IMR-90 (cell line): Measurements from ENCODE around the gene MTA3. TPM values are rescaled to one million over a fixed set of nuclear protein-coding genes. Genes with fewer than 3 reads are reported as not detected.

Source experiments
- ATAC-seq: fragments of 200-7000 bp; cut with Tn5 transposase; 2 replicates; pipeline ENCODE4 v1.9.1; 2020; ENCODE audit warnings: low read depth, mild to moderate bottlenecking, moderate library complexity
- BruUV-seq: library from RNA; stranded (reverse); fragments of 400-500 nt; replicated peaks from 2 replicates; lab custom pipeline; 2021; lab: Mats Ljungman, UMichigan
- CTCF ChIA-PET: fragments of 300-600 bp; formaldehyde crosslinking; extraction: SDS; loops from one replicate; lab custom pipeline; 2021; ENCODE audit warnings: antibody characterized with exemption; lab: Yijun Ruan, JAX
- POLR2A ChIA-PET: fragments of 300-600 bp; sonication (Branson Sonifier 250); formaldehyde crosslinking; loops from one replicate; lab custom pipeline; 2022; ENCODE audit warnings: antibody characterized with exemption; ENCODE audit not compliant: unreplicated experiment; lab: Charles Lee
- DNase-seq: peaks from one replicate; pipeline ENCODE4 v3.0.0; 2013
- H2AFZ ChIP-seq: replicated peaks from 2 replicates; pipeline ENCODE3; 2013; ENCODE audit warnings: low read length, mild to moderate bottlenecking; ENCODE audit not compliant: poor library complexity
- H2AK5ac ChIP-seq: 2 replicates; pipeline ENCODE4 v1.6.1; 2013; ENCODE audit warnings: low read depth, low read length, inconsistent platforms
- H2AK9ac ChIP-seq: replicated peaks from 2 replicates; pipeline ENCODE3; 2013; ENCODE audit warnings: mild to moderate bottlenecking, low read depth, low read length, moderate library complexity; ENCODE audit not compliant: poor library complexity
- H2BK120ac ChIP-seq: 2 replicates; pipeline ENCODE4 v1.6.1; 2013; ENCODE audit warnings: low read depth, low read length, inconsistent platforms
- H2BK15ac ChIP-seq: 3 replicates; pipeline ENCODE4 v1.6.1; 2013; ENCODE audit warnings: low read depth, low read length, inconsistent platforms
- H2BK20ac ChIP-seq: 2 replicates; pipeline ENCODE4 v1.6.1; 2013; ENCODE audit warnings: low read depth, mild to moderate bottlenecking, inconsistent platforms, low read length, moderate library complexity
- H2BK5ac ChIP-seq: 2 replicates; pipeline ENCODE4 v1.6.1; 2013; ENCODE audit warnings: mild to moderate bottlenecking, low read depth, low read length, inconsistent platforms; ENCODE audit not compliant: poor library complexity, severe bottlenecking
- H3K14ac ChIP-seq: replicated peaks from 2 replicates; pipeline ENCODE4 v1.6.1; 2013; ENCODE audit warnings: low read depth, low read length, inconsistent platforms
- H3K18ac ChIP-seq: 2 replicates; pipeline ENCODE4 v1.6.1; 2013; ENCODE audit warnings: low read depth, low read length, control low read depth
- H3K23ac ChIP-seq: 2 replicates; pipeline ENCODE4 v1.6.1; 2013; ENCODE audit warnings: low read depth, low read length, inconsistent platforms
- H3K27ac ChIP-seq: 2 replicates; pipeline ENCODE4 v1.5.1; 2013; ENCODE audit warnings: mild to moderate bottlenecking, control low read depth, low read length; ENCODE audit not compliant: insufficient read depth
- H3K27me3 ChIP-seq: 2 replicates; pipeline ENCODE4 v1.6.1; 2013; ENCODE audit warnings: low read length; ENCODE audit not compliant: control insufficient read depth, insufficient read depth
- H3K36me3 ChIP-seq: 2 replicates; pipeline ENCODE4 v1.6.1; 2013; ENCODE audit warnings: low read length, mixed read lengths; ENCODE audit not compliant: control insufficient read depth, insufficient read depth
- H3K4ac ChIP-seq: 2 replicates; pipeline ENCODE4 v1.6.1; 2013; ENCODE audit warnings: low read depth, low read length, inconsistent platforms
- H3K4me1 ChIP-seq: 2 replicates; pipeline ENCODE4 v1.6.1; 2013; ENCODE audit warnings: low read length, mixed read lengths; ENCODE audit not compliant: control insufficient read depth, insufficient read depth
- H3K4me2 ChIP-seq: 2 replicates; pipeline ENCODE4 v1.6.1; 2013; ENCODE audit warnings: low read depth, mild to moderate bottlenecking, control low read depth, low read length, moderate library complexity
- H3K4me3 ChIP-seq: 2 replicates; pipeline ENCODE4 v1.5.1; 2013; ENCODE audit warnings: low read depth, mild to moderate bottlenecking, control low read depth, low read length, moderate library complexity; ENCODE audit not compliant: insufficient read depth
- H3K56ac ChIP-seq: 2 replicates; pipeline ENCODE4 v1.6.1; 2013; ENCODE audit warnings: low read length, inconsistent platforms; ENCODE audit not compliant: insufficient read depth; ENCODE audit errors: extremely low read depth
- H3K79me1 ChIP-seq, 2 experiments: 2 replicates each; pipeline ENCODE4 v1.6.1; 2013; ENCODE audit warnings: low read length in 2 of 2, inconsistent platforms in 1 of 2, low read depth in 1 of 2
- H3K9ac ChIP-seq: 2 replicates; pipeline ENCODE4 v1.6.1; 2013; ENCODE audit warnings: low read depth, low read length, control low read depth
- H3K9me1 ChIP-seq: 2 replicates; pipeline ENCODE4 v1.6.1; 2013; ENCODE audit warnings: low read length, inconsistent platforms; ENCODE audit not compliant: insufficient read depth
- H3K9me3 ChIP-seq: 2 replicates; pipeline ENCODE4 v1.6.1; 2013; ENCODE audit warnings: low read length; ENCODE audit not compliant: control insufficient read depth, insufficient read depth
- H4K20me1 ChIP-seq: 2 replicates; pipeline ENCODE4 v1.6.1; 2013; ENCODE audit warnings: low read length, inconsistent platforms; ENCODE audit not compliant: insufficient read depth
- H4K5ac ChIP-seq: 2 replicates; pipeline ENCODE4 v1.6.1; 2013; ENCODE audit warnings: mild to moderate bottlenecking, low read depth, low read length, control low read depth
- H4K8ac ChIP-seq, 2 experiments: 2 replicates each; pipeline ENCODE4 v1.6.1; 2013; ENCODE audit warnings: low read depth in 2 of 2, low read length in 2 of 2, control low read depth in 1 of 2, inconsistent platforms in 1 of 2
- H4K91ac ChIP-seq: 2 replicates; pipeline ENCODE4 v1.6.1; 2013; ENCODE audit warnings: low read depth, low read length, inconsistent platforms; ENCODE audit not compliant: insufficient read depth
- BHLHE40 ChIP-seq: fragments of 150-350 bp; IDR thresholded peaks from 2 replicates; pipeline ENCODE4 v1.6.1; 2016; ENCODE audit warnings: mild to moderate bottlenecking, low read depth, low read length
- CEBPB ChIP-seq: IDR thresholded peaks from 2 replicates; pipeline ENCODE4 v1.6.1; 2012; ENCODE audit warnings: low read depth, low read length, improper control_type of control experiment
- CHD1 ChIP-seq: IDR thresholded peaks from 2 replicates; pipeline ENCODE4 v1.6.1; 2012; ENCODE audit warnings: low read depth, low read length, improper control_type of control experiment
- FOS ChIP-seq: fragments of 150-350 bp; IDR thresholded peaks from 2 replicates; pipeline ENCODE4 v1.6.1; 2016; ENCODE audit warnings: low read depth, low read length
- MAFK ChIP-seq: IDR thresholded peaks from 2 replicates; pipeline ENCODE4 v1.6.1; 2012; ENCODE audit warnings: low read depth, low read length, improper control_type of control experiment
- MAZ ChIP-seq: IDR thresholded peaks from 2 replicates; pipeline ENCODE4 v1.6.1; 2012; ENCODE audit warnings: low read depth, mild to moderate bottlenecking, low read length, improper control_type of control experiment, moderate library complexity, borderline replicate concordance
- NFE2L2 ChIP-seq: fragments of 150-350 bp; IDR thresholded peaks from 2 replicates; pipeline ENCODE4 v1.6.1; 2016; ENCODE audit warnings: low read depth, mild to moderate bottlenecking, low read length
- POLR2A ChIP-seq: IDR thresholded peaks from 2 replicates; pipeline ENCODE4 v1.6.1; 2012; ENCODE audit warnings: mild to moderate bottlenecking, low read depth, low read length
- RAD21 ChIP-seq: IDR thresholded peaks from 2 replicates; pipeline ENCODE4 v1.6.1; 2012; ENCODE audit warnings: low read length, improper control_type of control experiment
- RCOR1 ChIP-seq: IDR thresholded peaks from 2 replicates; pipeline ENCODE4 v1.6.1; 2012; ENCODE audit warnings: mild to moderate bottlenecking, low read length, improper control_type of control experiment; ENCODE audit not compliant: insufficient replicate concordance
- WGBS, 2 experiments: methylation state at CpG; one replicate each; pipeline versions ENCODE4 v1.1.5 to v1.1.7; 2013; ENCODE audit warnings: missing lambda C conversion rate in 2 of 2; ENCODE audit not compliant: insufficient read length in 1 of 2; ENCODE audit errors: extremely low coverage in 2 of 2; 5-methylcytosine and 5-hydroxymethylcytosine counted together
- dilution Hi-C: fragments of 300-500 bp; cut with HindIII; formaldehyde crosslinking; loops from one replicate; pipeline ENCODE4 v1.14.3; 2018; ENCODE audit warnings: low sequenced_read_pairs; ENCODE audit not compliant: unreplicated experiment
- in situ Hi-C: fragments of 300-500 bp; cut with MboI; formaldehyde crosslinking; loops from 3 replicates; pipeline ENCODE4 v1.14.3; 2019; ENCODE audit warnings: low sequenced_read_pairs, inconsistent platforms, mixed read lengths
- intact Hi-C: fragments of 100-400 bp; cut with micrococcal nuclease; formaldehyde crosslinking; loops from 2 replicates; pipeline ENCODE4 v1.10.0; 2022
- polyA plus RNA-seq, 3 experiments: library from polyadenylated mRNA; depleted of rRNA; stranded (reverse); fragments of >200 nt; gene quantifications; 2 replicates each; pipeline ENCODE4 v1.2.3, GENCODE V29; 2012; ENCODE audit warnings: low replicate concordance in 1 of 3
- total RNA-seq: library from RNA; depleted of rRNA; stranded (reverse); fragments of >200 nt; gene quantifications from 2 replicates; pipeline ENCODE4 v1.2.3, GENCODE V29; 2012
- TF ChIP-seq, protein P1 (sequence below): fragments of 150-350 bp; IDR thresholded peaks from 2 replicates; pipeline ENCODE4 v1.6.1; 2017; ENCODE audit warnings: mild to moderate bottlenecking, antibody characterized with exemption, low read length, low read depth

Gene MTA3
- total and polyA plus RNA-seq, 2 of the 4 experiments (the other 2 are of a cell fraction): 31.9 to 34.3 TPM

DNA sequence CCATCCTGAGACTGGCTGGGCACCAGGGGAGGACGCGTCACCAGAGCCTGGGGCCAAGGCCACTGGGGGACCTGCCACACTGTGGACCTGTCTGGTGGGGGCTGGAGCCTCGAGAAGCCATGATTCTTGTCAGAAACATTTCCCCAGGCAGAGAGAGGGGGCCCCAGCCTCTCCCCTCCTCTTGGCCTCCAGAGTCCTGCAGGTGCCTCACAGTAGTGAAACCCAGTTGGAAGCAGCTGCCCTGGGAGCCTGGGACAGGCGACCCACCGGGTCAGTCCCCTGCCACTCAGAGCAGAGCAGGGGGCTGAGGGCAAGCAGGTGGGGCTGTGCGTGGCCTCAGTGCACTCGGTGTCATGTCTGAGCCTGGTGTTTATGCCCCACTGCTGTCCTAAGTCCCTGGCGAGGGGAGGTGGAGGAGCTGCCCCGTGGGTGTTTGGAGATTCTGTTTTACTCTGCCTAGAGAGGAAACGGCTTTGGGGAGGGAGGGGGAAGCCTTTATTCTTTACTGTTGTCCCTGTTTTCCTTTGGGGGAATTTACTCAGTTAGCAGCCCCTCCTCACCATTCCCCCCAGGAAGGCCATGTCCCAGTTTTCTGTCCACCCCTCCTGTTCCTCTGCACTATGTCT is 187.8 kb downstream of the MTA3 start:
- H3K27ac ChIP-seq: no peak overlapping the region
- H2BK20ac ChIP-seq: no peak overlapping the region
- no peaks in the 10 kb centered on the region for H3K79me1 ChIP-seq
- ATAC-seq: no peak
- H2AK5ac ChIP-seq: no peak overlapping the region
- no peaks in the 10 kb centered on the region for H3K4me1 ChIP-seq
- no peaks in the 10 kb centered on the region for H3K9me3 ChIP-seq
- no peak overlapping the region for H2AK9ac ChIP-seq
- H2AFZ ChIP-seq: no peak overlapping the region
- no peak overlapping the region for H4K8ac ChIP-seq
- H3K56ac ChIP-seq: no peak overlapping the region
- intact Hi-C loops (no loop called here), dilution Hi-C loops (no loop called here), in situ Hi-C loops (no loop called here)
- DNase-seq: no peak
- H3K4me2 ChIP-seq: no peak overlapping the region
- no peak overlapping the region for H3K23ac ChIP-seq
- H3K27me3 ChIP-seq: no peaks in the 10 kb centered on the region; the same call in 1 of the 2 replicates
- WGBS, 2 experiments: 67% methylated on average over 3 of the region's 10 CpGs; no CpG with 5 or more reads in 1 of the 2 experiments
- no peak overlapping the region for H3K14ac ChIP-seq
- no peak overlapping the region for H2BK15ac ChIP-seq
- H3K4ac ChIP-seq: no peak overlapping the region
- no peak overlapping the region for H3K4me3 ChIP-seq
- H3K36me3 ChIP-seq: peaks cover 3% of the 10 kb centered on the region; the same call in 1 of the 2 replicates
- ChIA-PET CTCF (interaction anchor here (1.2 kb wide), 1 partner anchor 14 kb away, joined by 3 read pairs; no protein-coding TSS in a partner anchor), POLR2A (no interaction called here)
- H2BK120ac ChIP-seq: no peak overlapping the region
- peaks cover 6% of the 10 kb centered on the region; the same call in 1 of the 2 replicates for H3K9me1 ChIP-seq
- no peak overlapping the region for H3K9ac ChIP-seq
- H4K91ac ChIP-seq: no peak overlapping the region
- no peak overlapping the region for H4K5ac ChIP-seq
- no peak overlapping the region for H2BK5ac ChIP-seq
- no peak overlapping the region for H3K18ac ChIP-seq
- no peaks in the 10 kb centered on the region for H4K20me1 ChIP-seq
- no peak for TF ChIP-seq NFE2L2
- no peak for TF ChIP-seq CHD1
- TF ChIP-seq RCOR1: no peak
- no peak for TF ChIP-seq FOS
- no peak for TF ChIP-seq BHLHE40
- TF ChIP-seq RAD21: no peak
- no peak for TF ChIP-seq CEBPB
- TF ChIP-seq POLR2A: no peak
- no peak for TF ChIP-seq MAZ
- TF ChIP-seq, protein P1, sequence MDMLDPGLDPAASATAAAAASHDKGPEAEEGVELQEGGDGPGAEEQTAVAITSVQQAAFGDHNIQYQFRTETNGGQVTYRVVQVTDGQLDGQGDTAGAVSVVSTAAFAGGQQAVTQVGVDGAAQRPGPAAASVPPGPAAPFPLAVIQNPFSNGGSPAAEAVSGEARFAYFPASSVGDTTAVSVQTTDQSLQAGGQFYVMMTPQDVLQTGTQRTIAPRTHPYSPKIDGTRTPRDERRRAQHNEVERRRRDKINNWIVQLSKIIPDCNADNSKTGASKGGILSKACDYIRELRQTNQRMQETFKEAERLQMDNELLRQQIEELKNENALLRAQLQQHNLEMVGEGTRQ: no peak
- TF ChIP-seq MAFK: no peak
- BruUV-seq: no TSS peak
